HT1080 (cell line): ENCODE data around the gene NAA25. TPM values are rescaled to one million over a fixed set of nuclear protein-coding genes. Genes with fewer than 3 reads are reported as not detected.

ENCODE experiments used
- DNase-seq: peaks from one replicate; pipeline ENCODE4 v3.0.0-alpha.2; 2015; ENCODE audit warnings: low read depth
- polyA plus RNA-seq, 2 experiments: library from polyadenylated mRNA; depleted of rRNA; stranded (reverse); fragments of >200 nt; gene quantifications; 2 replicates each; pipeline ENCODE4 v1.2.3, GENCODE V29; 2015
- total RNA-seq: library from RNA; depleted of rRNA; stranded (reverse); fragments of >200 nt; shearing (Covaris generic); gene quantifications from 2 replicates; pipeline ENCODE4 v1.2.3, GENCODE V29; 2014; rRNA removed

The NAA25 gene
- total RNA-seq: 16.8 and 31.0 TPM in 2 replicates
- polyA plus RNA-seq (2015; cell fraction: cytosol; rRNA removed): 15.2 and 19.7 TPM in 2 replicates
- polyA plus RNA-seq (2015; cell fraction: nucleus; rRNA removed): 58.2 and 58.4 TPM in 2 replicates

- peak; percentile 74 for DNase-seq
Observed at GRCh38 chr12:112108202-112109079, at the start of gene NAA25. Gene NAA25 (minus strand): TSS chr12:112108783. CDS start chr12:112108773, 10 bp downstream.

GRCh38 chr12:112153893-112154219 lies 45.3 kb upstream of the NAA25 start:
- DNase-seq: no peak

GRCh38 chr12:112153181-112153892 lies 44.8 kb upstream of the NAA25 start:
- DNase-seq: no peak

- DNase-seq: no peak
Observed at GRCh38 chr12:112151766-112152541, 43.4 kb upstream of the NAA25 start.

- DNase-seq: no peak
Observed at GRCh38 chr12:112149596-112149995, 41.0 kb upstream of the NAA25 start.

GRCh38 chr12:112148031-112148513 lies 39.5 kb upstream of the NAA25 start:
- DNase-seq: peak; percentile 62

GRCh38 chr12:112146123-112146522 lies 37.5 kb upstream of the NAA25 start:
- DNase-seq: no peak

GRCh38 chr12:112140728-112141127 lies 32.1 kb upstream of the NAA25 start:
- no peak for DNase-seq

GRCh38 chr12:112134731-112135130 lies 26.1 kb upstream of the NAA25 start:
- DNase-seq: no peak

- no peak for DNase-seq
Observed at GRCh38 chr12:112133418-112133817, 24.8 kb upstream of the NAA25 start.

GRCh38 chr12:112131686-112132085 lies 23.1 kb upstream of the NAA25 start:
- DNase-seq: no peak

- DNase-seq: peak; percentile 20
Observed at GRCh38 chr12:112130441-112130998, 21.9 kb upstream of the NAA25 start.

- no peak for DNase-seq
Observed at GRCh38 chr12:112126911-112127310, 18.3 kb upstream of the NAA25 start.

GRCh38 chr12:112126000-112126438 lies 17.4 kb upstream of the NAA25 start:
- DNase-seq: no peak

GRCh38 chr12:112125250-112125999 lies 16.8 kb upstream of the NAA25 start, which contains the start of gene TRAFD1:
Gene TRAFD1 (plus strand): TSS chr12:112125560. CDS start chr12:112130523, 4,963 bp downstream.
- DNase-seq: peak; percentile 97

GRCh38 chr12:112124918-112125249 lies 16.3 kb upstream of the NAA25 start:
- no peak for DNase-seq

- peak; percentile 23 for DNase-seq
Observed at GRCh38 chr12:112122823-112123690, 14.5 kb upstream of the NAA25 start.

- DNase-seq: peak; percentile 48
Observed at GRCh38 chr12:112121780-112122565, 13.4 kb upstream of the NAA25 start.
